Endodermal cell (in vitro differentiated cells): ENCODE measurements around the gene TMEM26. TPM values are rescaled to one million over a fixed set of nuclear protein-coding genes. Genes with fewer than 3 reads are reported as not detected.

Source experiments
- DNase-seq: peaks from one replicate; pipeline ENCODE4 v3.0.0-alpha.2; 2017
- H3K27ac ChIP-seq: 2 replicates; pipeline ENCODE4 v1.5.1; 2013; ENCODE audit warnings: mild to moderate bottlenecking, low read depth, low read length, moderate library complexity
- H3K27me3 ChIP-seq: 2 replicates; pipeline ENCODE4 v1.6.1; 2013; ENCODE audit warnings: mild to moderate bottlenecking, low read length, moderate library complexity; ENCODE audit not compliant: insufficient read depth, control insufficient read depth, poor library complexity, severe bottlenecking
- H3K36me3 ChIP-seq: 2 replicates; pipeline ENCODE4 v1.7.0; 2013; ENCODE audit warnings: mild to moderate bottlenecking, low read length, moderate library complexity; ENCODE audit not compliant: control insufficient read depth, insufficient read depth
- H3K4me1 ChIP-seq: one replicate; pipeline ENCODE4 v1.7.0; 2013; ENCODE audit warnings: low read length; ENCODE audit not compliant: control insufficient read depth, insufficient read depth
- H3K4me3 ChIP-seq: 2 replicates; pipeline ENCODE4 v1.5.1; 2013; ENCODE audit warnings: mild to moderate bottlenecking, low read length, moderate library complexity
- H3K9ac ChIP-seq: 2 replicates; pipeline ENCODE4 v1.6.1; 2013; ENCODE audit warnings: mild to moderate bottlenecking, low read length, moderate library complexity; ENCODE audit not compliant: poor library complexity, severe bottlenecking; ENCODE audit errors: extremely low read depth
- H3K9me3 ChIP-seq: 2 replicates; pipeline ENCODE4 v1.6.1; 2013; ENCODE audit warnings: mild to moderate bottlenecking, low read length, moderate library complexity; ENCODE audit not compliant: control insufficient read depth
- H3K27ac Mint-ChIP-seq: 2 replicates; pipeline ENCODE4 v1.8.0; 2020; ENCODE audit warnings: mixed read lengths
- H3K27me3 Mint-ChIP-seq: 2 replicates; pipeline ENCODE4 v1.8.0; 2021; ENCODE audit warnings: mild to moderate bottlenecking, mixed read lengths; ENCODE audit not compliant: insufficient read depth
- H3K36me3 Mint-ChIP-seq: 2 replicates; pipeline ENCODE4 v1.8.0; 2020; ENCODE audit warnings: low read depth, mixed read lengths
- H3K4me1 Mint-ChIP-seq: 2 replicates; pipeline ENCODE4 v1.8.0; 2020; ENCODE audit warnings: mixed read lengths
- H3K4me3 Mint-ChIP-seq: 2 replicates; pipeline ENCODE4 v1.8.0; 2020; ENCODE audit warnings: mild to moderate bottlenecking, moderate library complexity, mixed read lengths
- H3K9me3 Mint-ChIP-seq: 2 replicates; pipeline ENCODE4 v1.8.0; 2020; ENCODE audit warnings: mild to moderate bottlenecking, mixed read lengths
- WGBS, 2 experiments: methylation state at CpG; one replicate each; pipeline versions ENCODE4 v1.1.5 to v1.1.7; 2013; ENCODE audit warnings: missing lambda C conversion rate in 2 of 2, mixed read lengths in 1 of 2; ENCODE audit not compliant: insufficient coverage in 1 of 2, insufficient read length in 1 of 2; 5-methylcytosine and 5-hydroxymethylcytosine counted together
- total RNA-seq, 2 donors: library from RNA; stranded (reverse); fragmentation: NEBNext Ultra II Directional in 1 of 2; extraction: Animal tissue kit (Norgen Biotek cat#: 25700) in 1 of 2; gene quantifications; 2 replicates in 1 of 2; 3 replicates in 1 of 2; pipeline ENCODE4 v1.2.1, GENCODE V29; 2021
- TF ChIP-seq, protein P1 (sequence below): fragments of 200-600 bp; sonication (generic); conservative IDR thresholded peaks from 2 replicates; pipeline ENCODE4 v1.5.0; 2021; ENCODE audit warnings: antibody characterized with exemption, mild to moderate bottlenecking

TMEM26 gene
- total RNA-seq, 2 donors from 2014 or later = 0.13 TPM

DNA sequence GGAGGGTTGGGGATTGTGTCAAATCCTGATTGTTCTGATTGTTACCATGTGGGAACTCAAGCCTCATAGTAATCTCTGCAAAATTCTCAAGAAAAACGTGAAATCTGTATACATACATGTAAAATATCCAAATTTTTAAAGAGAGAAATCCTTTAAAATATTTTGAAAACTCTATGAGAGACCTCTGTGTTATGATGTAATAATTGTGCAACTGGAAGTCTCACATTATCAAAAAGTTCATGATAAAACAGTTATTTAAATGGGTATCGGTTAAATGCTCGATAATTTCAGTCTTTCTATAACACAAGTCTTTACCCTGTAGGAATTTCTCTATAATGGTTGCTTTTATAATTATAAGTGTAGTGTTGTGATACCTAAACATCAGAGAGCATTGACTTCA lies 95.5 kb downstream of the TMEM26 start:
- WGBS, 2 experiments = 80% methylated on average over 1 of the region's 3 CpGs; no CpG with 5 or more reads in 1 of the 2 experiments
- Mint-ChIP-seq H3K36me3 (no peaks in the 10 kb centered on the region), H3K27ac (no peak overlapping the region), H3K4me1 (no peaks in the 10 kb centered on the region), H3K9me3 (peaks cover 3% of the 10 kb centered on the region), H3K27me3 (no peaks in the 10 kb centered on the region), H3K4me3 (no peak overlapping the region)
- H3K27me3 ChIP-seq = no peaks in the 10 kb centered on the region
- H3K36me3 ChIP-seq = no peaks in the 10 kb centered on the region
- no peak for DNase-seq
- H3K27ac ChIP-seq = no peak overlapping the region
- TF ChIP-seq, protein P1, sequence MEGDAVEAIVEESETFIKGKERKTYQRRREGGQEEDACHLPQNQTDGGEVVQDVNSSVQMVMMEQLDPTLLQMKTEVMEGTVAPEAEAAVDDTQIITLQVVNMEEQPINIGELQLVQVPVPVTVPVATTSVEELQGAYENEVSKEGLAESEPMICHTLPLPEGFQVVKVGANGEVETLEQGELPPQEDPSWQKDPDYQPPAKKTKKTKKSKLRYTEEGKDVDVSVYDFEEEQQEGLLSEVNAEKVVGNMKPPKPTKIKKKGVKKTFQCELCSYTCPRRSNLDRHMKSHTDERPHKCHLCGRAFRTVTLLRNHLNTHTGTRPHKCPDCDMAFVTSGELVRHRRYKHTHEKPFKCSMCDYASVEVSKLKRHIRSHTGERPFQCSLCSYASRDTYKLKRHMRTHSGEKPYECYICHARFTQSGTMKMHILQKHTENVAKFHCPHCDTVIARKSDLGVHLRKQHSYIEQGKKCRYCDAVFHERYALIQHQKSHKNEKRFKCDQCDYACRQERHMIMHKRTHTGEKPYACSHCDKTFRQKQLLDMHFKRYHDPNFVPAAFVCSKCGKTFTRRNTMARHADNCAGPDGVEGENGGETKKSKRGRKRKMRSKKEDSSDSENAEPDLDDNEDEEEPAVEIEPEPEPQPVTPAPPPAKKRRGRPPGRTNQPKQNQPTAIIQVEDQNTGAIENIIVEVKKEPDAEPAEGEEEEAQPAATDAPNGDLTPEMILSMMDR = no peak
- no peaks in the 10 kb centered on the region for H3K9me3 ChIP-seq
- no peak overlapping the region for H3K9ac ChIP-seq
- H3K4me3 ChIP-seq = no peak overlapping the region
- H3K4me1 ChIP-seq = no peaks in the 10 kb centered on the region

Other genes starting within 250 kb of the TMEM26 start
- gene CABCOCO1, start 209.5 kb upstream of the TMEM26 start, total RNA-seq = 1 to 10 TPM; 1.0 to 1.1 TPM